ENCODE measurements around the gene DOK7. TPM values are rescaled to one million over a fixed set of nuclear protein-coding genes. Genes with fewer than 3 reads are reported as not detected.
A peak's percentile ranks its signal among the peaks of the same experiment; 100 is the strongest.

DOK7 gene
- total RNA-seq, 1 donor = not detected

- H3K4me3 ChIP-seq (ENCODE audit: low read depth, low read length) = no peak overlapping the region
- no peak for DNase-seq (ENCODE audit: low read depth)
- no peak for TF ChIP-seq CTCF (IDR thresholded peaks at IDR 0.05; ENCODE audit: insufficient read depth, low read depth, low read length)
Measured at GRCh38 chr4:3524349-3524748, 61.2 kb downstream of the DOK7 start.

GRCh38 chr4:3524920-3525319 lies 61.8 kb downstream of the DOK7 start:
- DNase-seq (ENCODE audit: low read depth) = peak; percentile 30
- TF ChIP-seq CTCF (IDR thresholded peaks at IDR 0.05; ENCODE audit: insufficient read depth, low read depth, low read length) = no peak
- H3K4me3 ChIP-seq (ENCODE audit: low read depth, low read length) = no peak overlapping the region

- TF ChIP-seq CTCF (IDR thresholded peaks at IDR 0.05; ENCODE audit: insufficient read depth, low read depth, low read length) = no peak
- DNase-seq (ENCODE audit: low read depth) = no peak
- H3K4me3 ChIP-seq (ENCODE audit: low read depth, low read length) = no peak overlapping the region
Measured at GRCh38 chr4:3525532-3526430, 62.7 kb downstream of the DOK7 start.

- DNase-seq (ENCODE audit: low read depth) = no peak
- TF ChIP-seq CTCF (IDR thresholded peaks at IDR 0.05; ENCODE audit: insufficient read depth, low read depth, low read length) = no peak
- H3K4me3 ChIP-seq (ENCODE audit: low read depth, low read length) = no peak overlapping the region
Measured at GRCh38 chr4:3526456-3526855, 63.4 kb downstream of the DOK7 start.

GRCh38 chr4:3527101-3527913 lies 64.2 kb downstream of the DOK7 start:
- DNase-seq (ENCODE audit: low read depth) = no peak
- no peak overlapping the region for H3K4me3 ChIP-seq (ENCODE audit: low read depth, low read length)
- no peak for TF ChIP-seq CTCF (IDR thresholded peaks at IDR 0.05; ENCODE audit: insufficient read depth, low read depth, low read length)

- TF ChIP-seq CTCF (IDR thresholded peaks at IDR 0.05; ENCODE audit: insufficient read depth, low read depth, low read length) = no peak
- no peak for DNase-seq (ENCODE audit: low read depth)
- H3K4me3 ChIP-seq (ENCODE audit: low read depth, low read length) = no peak overlapping the region
Measured at GRCh38 chr4:3527914-3528876, 65.1 kb downstream of the DOK7 start.

Data from fibroblast of villous mesenchyme (primary cell).